ENCODE results near the gene KDM2A.
A peak's percentile ranks its signal among the peaks of the same experiment; 100 is the strongest.

KDM2A gene

GRCh38 chr11:67288198-67288451, 169.1 kb downstream of the KDM2A start:
- no peak for DNase-seq

- no peak for DNase-seq
Measured at GRCh38 chr11:67288452-67289225, 169.6 kb downstream of the KDM2A start.

GRCh38 chr11:67289226-67289650, 170.2 kb downstream of the KDM2A start, which contains the start of gene ANKRD13D:
Gene ANKRD13D (plus strand): TSS chr11:67289303. CDS start chr11:67289461, 158 bp downstream.
- no peak for DNase-seq

GRCh38 chr11:67289651-67290479, 170.8 kb downstream of the KDM2A start:
- no peak for DNase-seq

GRCh38 chr11:67290801-67291200, 171.7 kb downstream of the KDM2A start:
- no peak for DNase-seq

- no peak for DNase-seq
Measured at GRCh38 chr11:67291481-67292381, 172.7 kb downstream of the KDM2A start.

- DNase-seq, result no peak
Measured at GRCh38 chr11:67292671-67293070, 173.6 kb downstream of the KDM2A start.

- DNase-seq, result peak; percentile 26
Measured at GRCh38 chr11:67293090-67293489, 174.0 kb downstream of the KDM2A start.

GRCh38 chr11:67295846-67296245, 176.8 kb downstream of the KDM2A start:
- no peak for DNase-seq

GRCh38 chr11:67298786-67299185, 179.7 kb downstream of the KDM2A start:
- DNase-seq, result no peak

- no peak for DNase-seq
Measured at GRCh38 chr11:67299471-67300191, 180.6 kb downstream of the KDM2A start.

GRCh38 chr11:67300256-67300755, 181.2 kb downstream of the KDM2A start:
- DNase-seq, result no peak

GRCh38 chr11:67300756-67301312, 181.8 kb downstream of the KDM2A start:
- DNase-seq, result no peak

- no peak for DNase-seq
Measured at GRCh38 chr11:67301313-67301921, 182.4 kb downstream of the KDM2A start.

- DNase-seq, result no peak
Measured at GRCh38 chr11:67301951-67302516, 183.0 kb downstream of the KDM2A start.

GRCh38 chr11:67302571-67303131, 183.6 kb downstream of the KDM2A start:
- no peak for DNase-seq

- DNase-seq, result no peak
Measured at GRCh38 chr11:67303132-67303834, 184.2 kb downstream of the KDM2A start, which contains the start of gene SSH3. Gene SSH3 (plus strand): TSS chr11:67303530. CDS start chr11:67303626, 96 bp downstream.

- DNase-seq, result no peak
Measured at GRCh38 chr11:67303835-67304411, 184.9 kb downstream of the KDM2A start.

GRCh38 chr11:67304511-67305113, 185.5 kb downstream of the KDM2A start:
- no peak for DNase-seq
